HG03565 (cell line): ENCODE data around the gene CFAP61.

Experiments
- ATAC-seq: cut with Tn5 transposase; IDR thresholded peaks from one replicate; pipeline ENCODE4 v1.9.1; 2021; ENCODE audit warnings: mild to moderate bottlenecking, moderate library complexity; ENCODE audit not compliant: unreplicated experiment

The CFAP61 gene

GRCh38 chr20:20358801-20359200 lies 306.5 kb downstream of the CFAP61 start:
- no peak for ATAC-seq

GRCh38 chr20:20359628-20360027 lies 307.3 kb downstream of the CFAP61 start:
- ATAC-seq: no peak

GRCh38 chr20:20360464-20360863 lies 308.1 kb downstream of the CFAP61 start:
- ATAC-seq: no peak

GRCh38 chr20:20362774-20363433 lies 310.6 kb downstream of the CFAP61 start:
- no peak for ATAC-seq

GRCh38 chr20:20363434-20363798 lies 311.1 kb downstream of the CFAP61 start:
- ATAC-seq: no peak

GRCh38 chr20:20363799-20364592 lies 311.7 kb downstream of the CFAP61 start:
- ATAC-seq: no peak

- no peak for ATAC-seq
Observed at GRCh38 chr20:20364593-20365479, 312.5 kb downstream of the CFAP61 start.

GRCh38 chr20:20365480-20366161 lies 313.3 kb downstream of the CFAP61 start:
- ATAC-seq: no peak

GRCh38 chr20:20366551-20366875 lies 314.2 kb downstream of the CFAP61 start:
- ATAC-seq: no peak

- no peak for ATAC-seq
Observed at GRCh38 chr20:20366876-20367574, 314.7 kb downstream of the CFAP61 start.

- ATAC-seq: no peak
Observed at GRCh38 chr20:20367575-20368417, 315.5 kb downstream of the CFAP61 start, which contains the start of gene INSM1. INSM1 (plus strand) TSS chr20:20368104; CDS start chr20:20368268, 164 bp downstream.

GRCh38 chr20:20368418-20369249 lies 316.3 kb downstream of the CFAP61 start:
- ATAC-seq: no peak

GRCh38 chr20:20369250-20370093 lies 317.1 kb downstream of the CFAP61 start:
- no peak for ATAC-seq

GRCh38 chr20:20370094-20370575 lies 317.8 kb downstream of the CFAP61 start:
- ATAC-seq: no peak

GRCh38 chr20:20371083-20371482 lies 318.8 kb downstream of the CFAP61 start:
- no peak for ATAC-seq

GRCh38 chr20:20371681-20372080 lies 319.3 kb downstream of the CFAP61 start:
- ATAC-seq: no peak

GRCh38 chr20:20373091-20373571 lies 320.8 kb downstream of the CFAP61 start:
- no peak for ATAC-seq
